DOHH2 (cell line): ENCODE data around the gene RAB7A.

Source experiments
- H3F3A ChIP-seq: fragments of 200-600 bp; sonication (generic), shearing (Covaris generic); 2 replicates; pipeline ENCODE4 v1.6.0; 2016; ENCODE audit warnings: antibody characterized with exemption, mild to moderate bottlenecking; ENCODE audit not compliant: control insufficient read depth, insufficient read depth
- H3K27ac ChIP-seq: fragments of 200-600 bp; sonication (generic); 2 replicates; pipeline ENCODE4 v1.5.1; 2014; ENCODE audit warnings: low read depth, mild to moderate bottlenecking, low read length, moderate library complexity
- H3K27me3 ChIP-seq: fragments of 200-600 bp; sonication (generic); 2 replicates; pipeline ENCODE4 v1.6.1; 2014; ENCODE audit warnings: mild to moderate bottlenecking, low read length, mixed read lengths; ENCODE audit not compliant: control insufficient read depth
- H3K36me3 ChIP-seq: fragments of 200-600 bp; sonication (generic); 2 replicates; pipeline ENCODE4 v1.6.1; 2014; ENCODE audit warnings: mild to moderate bottlenecking, low read length, moderate library complexity, mixed read lengths; ENCODE audit not compliant: control insufficient read depth
- H3K4me1 ChIP-seq: fragments of 200-600 bp; sonication (generic); 2 replicates; pipeline ENCODE4 v1.6.1; 2014; ENCODE audit warnings: mild to moderate bottlenecking, low read length, mixed read lengths; ENCODE audit not compliant: control insufficient read depth
- H3K4me2 ChIP-seq: fragments of 200-600 bp; sonication (generic); 2 replicates; pipeline ENCODE4 v1.6.0; 2014; ENCODE audit warnings: mild to moderate bottlenecking, low read length, moderate library complexity
- H3K4me3 ChIP-seq: fragments of 200-600 bp; sonication (generic); 2 replicates; pipeline ENCODE4 v1.5.1; 2014; ENCODE audit warnings: mild to moderate bottlenecking, low read length, mixed read lengths
- H3K79me2 ChIP-seq: fragments of 200-600 bp; sonication (generic); 2 replicates; pipeline ENCODE4 v1.6.1; 2014; ENCODE audit warnings: mild to moderate bottlenecking, low read length, mixed read lengths; ENCODE audit not compliant: control insufficient read depth
- H3K9me2 ChIP-seq: fragments of 200-600 bp; sonication (generic); replicated peaks from 2 replicates; pipeline ENCODE4 v1.6.1; 2014; ENCODE audit warnings: mild to moderate bottlenecking, low read length, mixed read lengths; ENCODE audit not compliant: control insufficient read depth
- H3K9me3 ChIP-seq: fragments of 200-600 bp; sonication (generic); 2 replicates; pipeline ENCODE4 v1.6.1; 2014; ENCODE audit warnings: antibody characterized with exemption, low read length, mixed read lengths; ENCODE audit not compliant: control insufficient read depth, insufficient read depth
- H4K20me1 ChIP-seq: fragments of 200-600 bp; sonication (generic); 2 replicates; pipeline ENCODE4 v1.6.0; 2014; ENCODE audit warnings: low read depth, mild to moderate bottlenecking, antibody characterized with exemption, low read length, moderate library complexity; ENCODE audit not compliant: control insufficient read depth, insufficient read depth
- CTCF ChIP-seq: fragments of 200-600 bp; sonication (generic); IDR thresholded peaks from one replicate; pipeline ENCODE4 v1.5.1; 2014; ENCODE audit warnings: antibody characterized with exemption, mild to moderate bottlenecking, low read depth, low read length; ENCODE audit not compliant: poor library complexity, severe bottlenecking
- EZH2phosphoT487 ChIP-seq: fragments of 200-600 bp; sonication (generic); IDR thresholded peaks from 2 replicates; pipeline ENCODE4 v1.6.1; 2017; ENCODE audit warnings: borderline replicate concordance, mild to moderate bottlenecking, antibody characterized with exemption, low read length, moderate library complexity, mixed read lengths

RAB7A gene

DNA sequence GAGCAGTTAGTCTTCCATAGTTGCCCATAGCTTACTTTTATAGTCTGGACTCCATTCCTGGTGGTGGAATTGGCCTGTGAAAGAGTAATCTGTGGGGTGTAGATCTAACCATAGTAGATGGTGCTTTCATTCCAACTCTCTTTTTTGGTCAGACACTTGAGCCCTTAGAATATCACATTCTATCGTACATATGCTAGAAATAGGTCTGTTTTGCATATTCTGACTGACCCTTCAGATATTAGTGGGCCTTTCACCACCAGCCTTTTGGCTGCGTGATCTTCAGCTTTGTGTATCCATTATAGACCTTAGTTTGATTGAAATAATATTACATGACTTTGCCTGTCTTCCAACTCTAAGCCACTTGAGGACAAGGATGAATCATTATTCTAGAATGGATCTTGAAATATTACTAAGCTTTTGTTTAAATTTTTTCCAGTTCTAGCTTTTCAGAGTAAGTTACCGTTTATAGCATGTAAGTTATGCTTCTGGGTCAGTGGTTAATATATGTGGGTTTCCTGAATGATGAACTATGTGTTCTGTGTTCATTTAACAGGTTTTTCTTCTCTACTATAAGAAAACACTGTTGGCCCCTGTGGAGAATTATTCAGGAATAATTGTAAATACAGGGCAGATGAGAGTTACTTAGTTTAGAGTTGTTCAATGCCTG is 8.7 kb downstream of the RAB7A start:
- Histone ChIP-seq H3K27me3 (no peaks in the 10 kb centered on the region), H3F3A (no peaks in the 10 kb centered on the region), H3K4me2 (no peak overlapping the region), H3K9me2 (no peaks in the 10 kb centered on the region), H3K36me3 (peaks cover 55% of the 10 kb centered on the region), H3K9me3 (no peaks in the 10 kb centered on the region), H4K20me1 (peaks cover 14% of the 10 kb centered on the region), H3K4me1 (peaks cover 26% of the 10 kb centered on the region), H3K79me2 (peaks cover 97% of the 10 kb centered on the region), H3K4me3 (no peak overlapping the region), H3K27ac (no peak overlapping the region)
- TF ChIP-seq EZH2phosphoT487 (no peak), CTCF (no peak)

- Histone ChIP-seq H3K9me2 (no peaks in the 10 kb centered on the region), H3K9me3 (no peaks in the 10 kb centered on the region), H3K4me2 (no peak overlapping the region), H3K36me3 (peaks cover 52% of the 10 kb centered on the region), H3F3A (no peaks in the 10 kb centered on the region), H3K27me3 (no peaks in the 10 kb centered on the region), H3K79me2 (peaks cover 97% of the 10 kb centered on the region), H3K27ac (no peak overlapping the region), H4K20me1 (peaks cover 11% of the 10 kb centered on the region), H3K4me1 (peaks cover 22% of the 10 kb centered on the region), H3K4me3 (no peak overlapping the region)
- no peak for TF ChIP-seq EZH2phosphoT487
- TF ChIP-seq CTCF = no peak
Measured at GRCh38 chr3:128735287-128735686, 9.3 kb downstream of the RAB7A start.

DNA sequence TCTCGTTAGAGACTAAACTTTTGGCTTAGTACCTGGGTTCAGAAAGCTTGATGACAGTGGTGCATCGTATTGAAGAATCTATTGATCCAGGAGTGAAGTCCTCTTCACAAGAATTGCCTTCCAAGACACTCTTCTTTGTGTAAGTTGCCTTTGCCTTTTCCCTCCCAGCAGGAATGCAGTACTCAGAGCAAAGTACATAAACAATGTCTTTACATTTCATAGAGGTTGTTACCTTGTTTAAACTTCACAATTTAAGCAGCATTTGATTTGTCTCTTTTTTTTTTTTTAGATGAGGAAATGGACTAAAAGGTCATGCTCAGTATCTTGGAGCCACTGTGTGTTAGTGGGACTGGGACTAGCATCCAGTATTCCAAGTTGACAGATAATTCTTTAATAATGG is 9.9 kb downstream of the RAB7A start:
- H4K20me1 ChIP-seq = peaks cover 8% of the 10 kb centered on the region
- H3K27ac ChIP-seq = no peak overlapping the region
- no peaks in the 10 kb centered on the region for H3K9me2 ChIP-seq
- peaks cover 17% of the 10 kb centered on the region for H3K4me1 ChIP-seq
- H3K79me2 ChIP-seq = peaks cover 96% of the 10 kb centered on the region
- no peak overlapping the region for H3K4me3 ChIP-seq
- H3K36me3 ChIP-seq = peaks cover 49% of the 10 kb centered on the region
- H3F3A ChIP-seq = no peaks in the 10 kb centered on the region
- TF ChIP-seq CTCF (no peak), EZH2phosphoT487 (no peak)
- no peak overlapping the region for H3K4me2 ChIP-seq
- H3K9me3 ChIP-seq = no peaks in the 10 kb centered on the region
- H3K27me3 ChIP-seq = no peaks in the 10 kb centered on the region
